K562 (cell line): ENCODE measurements around the gene CD22. TPM values are rescaled to one million over a fixed set of nuclear protein-coding genes. Genes with fewer than 3 reads are reported as not detected.

ENCODE experiments used
- ATAC-seq: fragments of 200-7000 bp; cut with Tn5 transposase; 3 replicates; pipeline ENCODE4 v1.9.1; 2020; ENCODE audit warnings: moderate library complexity
- BruUV-seq: library from RNA; stranded (reverse); fragments of 400-500 nt; replicated peaks from 2 replicates; lab custom pipeline; 2021; lab: Mats Ljungman, UMichigan
- CTCF ChIA-PET: fragments of 300-600 bp; formaldehyde crosslinking; extraction: SDS; loops from one replicate; lab custom pipeline; 2021; ENCODE audit warnings: low intra/inter-chr PET ratio; lab: Yijun Ruan, JAX
- POLR2A ChIA-PET: fragments of 300-600, 350-650 bp; sonication (Branson Sonifier 250); formaldehyde crosslinking; extraction: SDS; loops from one replicate; lab custom pipeline; 2021; ENCODE audit warnings: antibody characterized with exemption, inconsistent platforms; lab: Yijun Ruan, JAX
- DNase-seq, 4 experiments: peaks; one replicate each; pipeline versions ENCODE4 v3.0.0 to v3.0.0-alpha.2; 2011 to 2018; ENCODE audit warnings: low spot score in 3 of 4, mixed read lengths in 3 of 4; ENCODE audit errors: extremely low read depth in 1 of 4
- FAIRE-seq: peaks from 2 replicates; lab custom pipeline; 2011; peaks lifted over from hg19 to GRCh38; lab: Jason Lieb, UNC
- H2AFZ ChIP-seq: 2 replicates; pipeline ENCODE4 v1.6.0; 2011; ENCODE audit warnings: low read depth, low read length, control low read depth, inconsistent platforms
- H3K27ac ChIP-seq: fragments of 200-600 bp; 3 replicates; pipeline ENCODE4 v1.8.0; 2011; ENCODE audit warnings: low read depth, mild to moderate bottlenecking, control low read depth, inconsistent platforms, low read length, moderate library complexity, mixed read lengths; ENCODE audit errors: extremely low read depth
- H3K27me3 ChIP-seq, 2 experiments: fragments of 300-600 bp in 1 of 2; 2 replicates in 1 of 2; 3 replicates in 1 of 2; pipeline versions ENCODE4 v1.6.0 to v1.8.0; 2011; ENCODE audit warnings: inconsistent platforms in 2 of 2, low read length in 2 of 2, mild to moderate bottlenecking in 1 of 2, mixed read lengths in 1 of 2, moderate library complexity in 1 of 2; ENCODE audit not compliant: control insufficient read depth in 2 of 2, insufficient read depth in 2 of 2
- H3K36me3 ChIP-seq: fragments of 300-600 bp; 3 replicates; pipeline ENCODE4 v1.8.0; 2011; ENCODE audit warnings: mild to moderate bottlenecking, low read length, inconsistent platforms; ENCODE audit not compliant: control insufficient read depth, insufficient read depth
- H3K4me1 ChIP-seq, 2 experiments: fragments of 200-600 bp in 1 of 2; replicated peaks in 1 of 2; 2 replicates in 1 of 2; 3 replicates in 1 of 2; pipeline versions ENCODE4 v1.5.1 to v1.8.0; 2011; ENCODE audit warnings: inconsistent platforms in 2 of 2, low read length in 2 of 2, mild to moderate bottlenecking in 1 of 2, mixed read lengths in 1 of 2, moderate library complexity in 1 of 2; ENCODE audit not compliant: control insufficient read depth in 2 of 2, insufficient read depth in 2 of 2
- H3K4me2 ChIP-seq: 2 replicates; pipeline ENCODE4 v1.6.1; 2011; ENCODE audit warnings: low read length, control low read depth, inconsistent platforms, mixed read lengths; ENCODE audit not compliant: insufficient read depth
- H3K4me3 ChIP-seq: fragments of 200-600 bp; sonication (generic), shearing (Covaris generic); 2 replicates; pipeline ENCODE4 v1.5.1; 2016; ENCODE audit warnings: control low read depth, inconsistent platforms
- H3K79me2 ChIP-seq: fragments of 200-600 bp; 3 replicates; pipeline ENCODE4 v1.8.0; 2011; ENCODE audit warnings: low read length, inconsistent platforms; ENCODE audit not compliant: control insufficient read depth, insufficient read depth
- H3K9ac ChIP-seq, 2 experiments: 2 replicates each; pipeline versions ENCODE4 v1.6.0 to v1.6.1; 2011; ENCODE audit warnings: low read depth in 2 of 2, low read length in 2 of 2, control low read depth in 1 of 2, inconsistent platforms in 1 of 2, mild to moderate bottlenecking in 1 of 2, mixed read lengths in 1 of 2; ENCODE audit not compliant: insufficient read depth in 1 of 2
- H3K9me1 ChIP-seq: one replicate; pipeline ENCODE4 v1.6.0; 2011; ENCODE audit warnings: inconsistent platforms, mild to moderate bottlenecking, low read length, moderate library complexity; ENCODE audit not compliant: control insufficient read depth, insufficient read depth
- H3K9me3 ChIP-seq: replicated peaks from 2 replicates; pipeline ENCODE4 v1.5.1; 2011; ENCODE audit warnings: low read depth, low read length, inconsistent platforms; ENCODE audit not compliant: control insufficient read depth, insufficient read depth
- H4K20me1 ChIP-seq: replicated peaks from 2 replicates; pipeline ENCODE4 v1.6.1; 2011; ENCODE audit warnings: low read length, inconsistent platforms, mixed read lengths; ENCODE audit not compliant: control insufficient read depth, insufficient read depth
- KAT7 ChIP-seq: sonication (generic); formaldehyde crosslinking; IDR thresholded peaks from 2 replicates; pipeline ENCODE4 v1.8.0; 2022; ENCODE audit warnings: missing genetic modification reagents, mild to moderate bottlenecking, borderline replicate concordance
- ZNF639 ChIP-seq, 2 experiments: fragments of 200-800 bp in 1 of 2; sonication (Bioruptor generic) in 1 of 2; sonication (generic) in 1 of 2; formaldehyde crosslinking in 1 of 2; IDR thresholded peaks in 1 of 2; conservative IDR thresholded peaks in 1 of 2; 2 replicates each; pipeline versions ENCODE4 v1.5.0 to v1.6.1; 2016 to 2020; ENCODE audit warnings: missing compliant biosample characterization in 1 of 2, missing genetic modification characterization in 1 of 2, missing genetic modification reagents in 1 of 2
- ZZZ3 ChIP-seq: fragments of 450-650 bp; IDR thresholded peaks from 2 replicates; pipeline ENCODE4 v1.6.1; 2016; ENCODE audit warnings: antibody characterized with exemption, mild to moderate bottlenecking, moderate library complexity
- WGBS: fragments of 100-300 bp; shearing (Covaris generic); methylation state at CpG from one replicate; pipeline ENCODE4 v1.1.6; 2016; ENCODE audit warnings: low coverage, mixed read lengths; ENCODE audit not compliant: insufficient coverage; ENCODE audit errors: missing lambda C conversion rate; 5-methylcytosine and 5-hydroxymethylcytosine counted together
- in situ Hi-C: fragments of 300-500 bp; cut with MboI; formaldehyde crosslinking; loops from 4 replicates; pipeline ENCODE4 v1.15.0; 2018; ENCODE audit warnings: inconsistent platforms, mixed read lengths
- intact Hi-C: fragments of 100-400 bp; cut with micrococcal nuclease; formaldehyde crosslinking; loops from 2 replicates; pipeline ENCODE4 v1.14.2; 2022
- polyA plus RNA-seq, 8 experiments: library from polyadenylated mRNA; depleted of rRNA in 4 of 8; stranded (reverse) in 5 of 8; unstranded in 3 of 8; fragments of >200 nt; fragmentation: Nextera tagmentation in 2 of 8; fragmentation: Illumina TruSeq in 1 of 8; extraction: Ambion mirVana in 2 of 8; extraction: Trizol in 1 of 8; gene quantifications; 2 replicates each; pipeline versions ENCODE4 v1.2.1 to v1.2.3, GENCODE V29; 2011 to 2014; ENCODE audit warnings: inconsistent platforms in 1 of 8, missing spikeins in 1 of 8
- total RNA-seq, 7 experiments: library from RNA; depleted of rRNA in 6 of 7; stranded (reverse); fragments of >200 nt in 6 of 7; fragmentation: Illumina TruSeq in 2 of 7; extraction: Trizol in 2 of 7; gene quantifications; 2 replicates each; pipeline versions ENCODE4 v1.2.1 to v1.2.3, GENCODE V29; 2011 to 2021; ENCODE audit warnings: low replicate concordance in 1 of 7

Gene CD22
- total and polyA plus RNA-seq, 9 of the 15 experiments (the other 6 are each of a cell fraction or from before 2014, with no cell fraction given): 0.29 to 5.0 (median 3.5) TPM

- TF ChIP-seq KAT7 (CRISPR knock-in tag): no peak
- TF ChIP-seq ZNF639 (CRISPR knock-in tag; conservative IDR thresholded peaks at IDR 0.05 in 1 of 2, IDR thresholded peaks at IDR 0.05 in 1 of 2): no peak
Observed at GRCh38 chr19:35288331-35288730, 40.7 kb upstream of the CD22 start (continued).

- in situ Hi-C loops (no loop called here), intact Hi-C loops (no loop called here)
- Histone ChIP-seq H3K9me1 (no peaks in the 10 kb centered on the region), H2AFZ (no peak overlapping the region), H3K4me3 (no peak overlapping the region), H3K27ac (no peak overlapping the region), H3K27me3 (peaks cover 2 to 12% of the 10 kb centered on the region in 2 experiments; a peak in 2 of 5 replicates), H4K20me1 (no peaks in the 10 kb centered on the region), H3K4me2 (no peak overlapping the region), H3K9ac (no peak overlapping the region), H3K4me1 (peaks cover 6 to 32% of the 10 kb centered on the region in 2 experiments; a peak in 4 of 5 replicates), H3K36me3 (no peaks in the 10 kb centered on the region), H3K9me3 (no peaks in the 10 kb centered on the region), H3K79me2 (no peaks in the 10 kb centered on the region)
- 46% methylated on average over 5 of the region's 5 CpGs for WGBS
- TF ChIP-seq ZZZ3: no peak
- ATAC-seq (no peak), DNase-seq (no peak), FAIRE-seq (no peak)
- CTCF ChIA-PET: no interaction called here
- BruUV-seq: no TSS peak
- POLR2A ChIA-PET: interaction anchor here (0.7 to 1.6 kb wide), 3 partner anchors 10 to 15 kb away, joined by 4 to 7 read pairs (median 6); no protein-coding TSS in a partner anchor
Observed at GRCh38 chr19:35288906-35289305, 40.1 kb upstream of the CD22 start.
